Mesendoderm (in vitro differentiated cells): ENCODE data around the gene MMP14.

Experiments
- DNase-seq: peaks from one replicate; pipeline ENCODE4 v3.0.0; 2013
- H2AK5ac ChIP-seq: 2 replicates; pipeline ENCODE4 v1.6.1; 2013; ENCODE audit warnings: low read length, inconsistent platforms
- H2BK120ac ChIP-seq: 2 replicates; pipeline ENCODE4 v1.6.1; 2013; ENCODE audit warnings: low read depth, mild to moderate bottlenecking, low read length, moderate library complexity, mixed read lengths
- H2BK15ac ChIP-seq: replicated peaks from 2 replicates; pipeline ENCODE4 v1.6.1; 2013; ENCODE audit warnings: low read depth, mild to moderate bottlenecking, moderate library complexity
- H2BK5ac ChIP-seq: 2 replicates; pipeline ENCODE4 v1.6.1; 2013; ENCODE audit warnings: low read length, inconsistent platforms
- H3K18ac ChIP-seq: 2 replicates; pipeline ENCODE4 v1.6.1; 2013; ENCODE audit warnings: mild to moderate bottlenecking, low read length, mixed read lengths
- H3K23ac ChIP-seq: one replicate; pipeline ENCODE4 v1.6.1; 2013; ENCODE audit warnings: low read length
- H3K27ac ChIP-seq: 2 replicates; pipeline ENCODE4 v1.5.1; 2013; ENCODE audit warnings: low read depth, mild to moderate bottlenecking, inconsistent platforms, low read length, moderate library complexity
- H3K27me3 ChIP-seq: 2 replicates; pipeline ENCODE4 v1.6.1; 2013; ENCODE audit warnings: low read length, control low read depth, mild to moderate bottlenecking, inconsistent platforms; ENCODE audit not compliant: insufficient read depth, poor library complexity
- H3K36me3 ChIP-seq: 2 replicates; pipeline ENCODE4 v1.6.1; 2013; ENCODE audit warnings: low read length, inconsistent platforms; ENCODE audit not compliant: control insufficient read depth, insufficient read depth
- H3K4ac ChIP-seq: one replicate; pipeline ENCODE4 v1.6.1; 2013; ENCODE audit warnings: low read depth, mild to moderate bottlenecking, low read length, moderate library complexity
- H3K4me1 ChIP-seq: 2 replicates; pipeline ENCODE4 v1.6.1; 2013; ENCODE audit warnings: low read depth, low read length, inconsistent platforms; ENCODE audit not compliant: control insufficient read depth
- H3K4me2 ChIP-seq: 2 replicates; pipeline ENCODE4 v1.6.1; 2013; ENCODE audit warnings: low read length
- H3K4me3 ChIP-seq: 2 replicates; pipeline ENCODE4 v1.5.1; 2013; ENCODE audit warnings: mild to moderate bottlenecking, low read length
- H3K56ac ChIP-seq: one replicate; pipeline ENCODE4 v1.6.1; 2013; ENCODE audit warnings: low read length
- H3K79me1 ChIP-seq: 2 replicates; pipeline ENCODE4 v1.6.1; 2013; ENCODE audit warnings: low read length, inconsistent platforms
- H3K79me2 ChIP-seq: 2 replicates; pipeline ENCODE4 v1.6.1; 2013; ENCODE audit warnings: mild to moderate bottlenecking, low read length; ENCODE audit not compliant: control insufficient read depth, insufficient read depth
- H3K9ac ChIP-seq: 2 replicates; pipeline ENCODE4 v1.6.1; 2013; ENCODE audit warnings: low read length, inconsistent platforms
- H4K5ac ChIP-seq: one replicate; pipeline ENCODE4 v1.6.1; 2013; ENCODE audit warnings: low read length
- H4K8ac ChIP-seq: one replicate; pipeline ENCODE4 v1.6.1; 2013; ENCODE audit warnings: low read depth, mild to moderate bottlenecking, control low read depth, low read length, moderate library complexity
- WGBS: extraction: QIAGEN DNeasy Blood & Tissue Kit; methylation state at CpG from one replicate; pipeline ENCODE4 v1.1.7; 2013; ENCODE audit warnings: low lambda C conversion rate, missing lambda C conversion rate; ENCODE audit not compliant: insufficient coverage; ENCODE audit errors: extremely low coverage; 5-methylcytosine and 5-hydroxymethylcytosine counted together

Gene MMP14

DNA sequence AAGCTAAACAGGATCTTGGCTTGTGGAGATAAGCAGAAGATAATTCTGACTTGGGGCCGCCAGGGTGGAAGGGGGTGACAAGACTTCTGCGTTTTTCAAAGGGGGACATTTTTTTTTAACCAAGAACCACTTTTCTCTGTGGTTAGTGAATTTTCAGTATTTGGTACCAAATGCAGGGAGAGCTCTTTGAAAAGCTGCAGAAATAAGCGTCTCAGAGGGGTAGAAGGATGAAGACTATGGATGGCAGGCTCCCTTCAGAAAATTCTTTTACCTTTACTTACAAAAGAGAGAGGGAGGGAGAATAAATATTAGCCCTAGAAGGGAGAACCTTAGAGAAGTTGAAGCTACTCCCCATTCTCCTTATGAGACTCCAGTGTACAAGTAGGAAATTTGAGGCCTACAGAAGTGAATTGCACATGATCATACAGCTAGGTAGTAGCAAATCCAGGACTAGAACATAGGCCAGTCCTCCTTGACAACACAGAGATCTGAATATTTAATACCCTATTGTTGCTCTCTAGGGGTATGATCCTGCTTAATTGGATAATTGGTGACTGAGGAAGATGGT is 5.9 kb upstream of the MMP14 start:
- H2BK120ac ChIP-seq: peak overlapping the region; percentile 18
- H3K4me1 ChIP-seq: no peaks in the 10 kb centered on the region
- H3K9ac ChIP-seq: peak overlapping the region; percentile 96
- H2BK15ac ChIP-seq: no peak overlapping the region
- H3K56ac ChIP-seq: peak overlapping the region; percentile 97
- H3K27ac ChIP-seq: peak overlapping the region; percentile 83
- H2AK5ac ChIP-seq: no peak overlapping the region
- WGBS: no CpG with 5 or more reads among the region's 3 CpGs
- H2BK5ac ChIP-seq: no peak overlapping the region
- no peak overlapping the region for H3K18ac ChIP-seq
- H3K4me2 ChIP-seq: peak overlapping the region; percentile 71
- no peaks in the 10 kb centered on the region for H3K36me3 ChIP-seq
- H3K4ac ChIP-seq: peak overlapping the region; percentile 88
- H3K27me3 ChIP-seq: no peaks in the 10 kb centered on the region
- H3K79me1 ChIP-seq: peaks cover 2% of the 10 kb centered on the region
- H4K5ac ChIP-seq: no peak overlapping the region
- no peak overlapping the region for H4K8ac ChIP-seq
- DNase-seq: no peak
- H3K4me3 ChIP-seq: peak overlapping the region; percentile 98
- peaks cover 10% of the 10 kb centered on the region for H3K79me2 ChIP-seq
- H3K23ac ChIP-seq: no peak overlapping the region

DNA sequence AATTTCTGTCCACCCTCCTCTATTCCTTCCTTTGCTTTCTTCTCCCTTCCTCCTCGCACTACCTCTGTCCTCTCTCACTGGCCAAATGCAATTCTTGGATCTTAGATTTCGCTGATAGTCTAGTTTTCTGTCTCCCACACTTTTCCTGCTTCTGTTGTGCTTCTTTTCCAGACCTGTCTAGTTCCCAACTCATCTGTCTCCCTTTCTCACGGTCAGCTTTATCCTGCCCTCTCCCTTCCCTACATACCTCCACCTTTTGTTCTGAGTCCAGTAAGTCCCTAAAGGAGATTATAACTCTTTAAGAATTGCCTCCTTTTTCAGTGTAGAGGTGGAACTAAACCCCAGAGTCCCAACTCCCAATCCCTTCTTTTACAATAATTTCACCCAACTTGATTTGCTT is 880 bp upstream of the MMP14 start:
- H3K4ac ChIP-seq: no peak overlapping the region
- no peaks in the 10 kb centered on the region for H3K36me3 ChIP-seq
- H3K4me1 ChIP-seq: peaks cover 12% of the 10 kb centered on the region
- H2BK5ac ChIP-seq: no peak overlapping the region
- H4K5ac ChIP-seq: no peak overlapping the region
- peak overlapping the region; percentile 99 for H3K9ac ChIP-seq
- H3K4me3 ChIP-seq: no peak overlapping the region
- H2BK15ac ChIP-seq: no peak overlapping the region
- H3K27ac ChIP-seq: peak overlapping the region; percentile 92
- peaks cover 14% of the 10 kb centered on the region for H3K79me1 ChIP-seq
- H3K23ac ChIP-seq: no peak overlapping the region
- no peak overlapping the region for H3K18ac ChIP-seq
- WGBS: no CpG with 5 or more reads among the region's 3 CpGs
- peaks cover 35% of the 10 kb centered on the region for H3K79me2 ChIP-seq
- DNase-seq: no peak
- H3K4me2 ChIP-seq: no peak overlapping the region
- H2BK120ac ChIP-seq: no peak overlapping the region
- no peaks in the 10 kb centered on the region for H3K27me3 ChIP-seq
- peak overlapping the region; percentile 98 for H3K56ac ChIP-seq
- no peak overlapping the region for H2AK5ac ChIP-seq
- H4K8ac ChIP-seq: no peak overlapping the region

DNA sequence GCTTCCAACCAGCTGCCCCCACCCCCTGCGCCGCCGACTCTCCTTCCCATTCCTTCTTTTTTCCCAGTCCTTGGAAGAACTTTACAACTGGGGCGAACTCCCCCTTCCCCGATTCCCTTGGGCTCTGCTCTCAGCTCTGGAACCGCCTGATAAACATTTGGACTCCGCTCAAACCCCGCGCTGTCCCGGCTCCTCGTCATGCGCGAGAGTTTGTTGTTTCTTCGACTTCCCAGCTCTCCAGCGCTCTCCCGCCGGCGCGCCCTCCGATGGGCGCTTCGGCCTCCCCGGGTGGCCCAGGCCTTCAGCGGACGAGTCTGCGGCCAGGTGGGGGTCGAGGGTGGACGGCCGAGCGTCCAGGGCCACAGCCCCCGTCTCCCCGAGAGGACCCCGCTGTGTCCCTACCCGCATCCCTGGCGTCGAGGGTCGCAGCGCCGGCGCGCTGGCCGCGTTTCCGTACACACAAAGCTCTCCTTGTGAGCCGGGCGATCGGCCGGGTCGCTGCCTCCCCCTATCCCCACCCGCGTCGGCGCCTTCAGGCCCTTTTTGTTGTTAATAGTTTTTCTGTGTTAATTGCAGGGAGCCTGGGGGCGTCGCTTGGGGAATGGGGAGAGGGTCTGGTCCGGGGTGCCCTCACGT is 847 bp downstream of the MMP14 start:
- Histone ChIP-seq H3K79me1 (peaks cover 19% of the 10 kb centered on the region), H3K9ac (peak overlapping the region; percentile 99), H3K4me3 (peak overlapping the region; percentile 86), H3K4ac (peak overlapping the region; percentile 88), H3K18ac (peak overlapping the region; percentile 84), H3K27ac (peak overlapping the region; percentile 92), H3K4me2 (peak overlapping the region; percentile 95), H2BK120ac (peak overlapping the region; percentile 47), H4K5ac (no peak overlapping the region), H3K36me3 (peaks cover 10% of the 10 kb centered on the region), H3K4me1 (peaks cover 12% of the 10 kb centered on the region), H2BK5ac (peak overlapping the region; percentile 16), H3K79me2 (peaks cover 33% of the 10 kb centered on the region), H2BK15ac (no peak overlapping the region), H3K56ac (peak overlapping the region; percentile 98), H2AK5ac (no peak overlapping the region), H3K27me3 (no peaks in the 10 kb centered on the region), H3K23ac (peak overlapping the region; percentile 100), H4K8ac (peak overlapping the region; percentile 65)
- peak; percentile 67 for DNase-seq
- no CpG with 5 or more reads among the region's 57 CpGs for WGBS

DNA sequence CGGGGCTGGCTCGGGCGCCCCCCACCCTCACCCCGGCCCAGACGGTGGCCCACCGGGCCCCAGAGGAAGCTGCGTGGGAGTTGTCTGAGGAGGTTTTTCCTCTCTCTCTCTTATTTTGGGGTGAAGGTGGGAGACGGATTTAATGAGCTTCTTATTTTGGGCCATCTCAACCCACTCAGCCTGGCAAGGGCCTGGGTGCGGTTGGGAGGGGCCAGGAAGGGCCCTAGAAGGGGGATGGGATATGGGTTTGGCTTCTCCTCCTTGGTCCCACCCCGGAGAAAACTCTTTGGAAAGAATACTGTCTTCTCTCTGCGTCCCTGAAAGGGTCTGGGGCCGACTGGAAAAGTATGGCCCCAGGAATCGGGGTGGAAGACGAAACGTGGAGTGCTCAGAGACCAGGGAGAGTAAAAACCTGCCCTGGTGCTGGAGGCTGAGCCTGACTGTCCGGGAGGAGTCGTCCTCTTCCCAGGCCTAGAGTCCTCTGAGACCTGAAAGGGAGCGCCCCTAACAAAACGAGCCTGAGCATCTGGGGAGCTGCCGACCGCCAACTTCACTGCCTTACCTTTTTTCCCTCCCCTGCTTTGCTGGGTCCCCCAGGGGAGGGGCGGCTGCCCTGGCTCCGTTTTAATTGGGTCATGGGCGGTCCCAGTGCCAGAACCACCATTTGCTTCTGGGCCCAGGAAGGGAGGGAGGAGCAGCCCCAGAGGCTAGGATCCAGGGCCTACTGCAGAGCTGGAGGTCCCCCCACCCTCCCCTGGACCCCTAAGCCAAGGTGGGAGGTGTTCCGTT is 1.6 kb downstream of the MMP14 start:
- H3K18ac ChIP-seq: peak overlapping the region; percentile 84
- peaks cover 33% of the 10 kb centered on the region for H3K79me2 ChIP-seq
- no peak overlapping the region for H2BK15ac ChIP-seq
- peak overlapping the region; percentile 99 for H3K9ac ChIP-seq
- H4K5ac ChIP-seq: no peak overlapping the region
- peak overlapping the region; percentile 55 for H2BK5ac ChIP-seq
- H3K27me3 ChIP-seq: no peaks in the 10 kb centered on the region
- H2AK5ac ChIP-seq: peak overlapping the region; percentile 3
- peak overlapping the region; percentile 86 for H3K4me3 ChIP-seq
- H4K8ac ChIP-seq: peak overlapping the region; percentile 65
- peaks cover 17% of the 10 kb centered on the region for H3K36me3 ChIP-seq
- H3K56ac ChIP-seq: peak overlapping the region; percentile 98
- H3K23ac ChIP-seq: no peak overlapping the region
- peaks cover 12% of the 10 kb centered on the region for H3K4me1 ChIP-seq
- H3K79me1 ChIP-seq: peaks cover 23% of the 10 kb centered on the region
- H3K4me2 ChIP-seq: peak overlapping the region; percentile 95
- no CpG with 5 or more reads among the region's 25 CpGs for WGBS
- H2BK120ac ChIP-seq: peak overlapping the region; percentile 47
- H3K27ac ChIP-seq: peak overlapping the region; percentile 92
- DNase-seq: peak; percentile 70
- peak overlapping the region; percentile 88 for H3K4ac ChIP-seq

DNA sequence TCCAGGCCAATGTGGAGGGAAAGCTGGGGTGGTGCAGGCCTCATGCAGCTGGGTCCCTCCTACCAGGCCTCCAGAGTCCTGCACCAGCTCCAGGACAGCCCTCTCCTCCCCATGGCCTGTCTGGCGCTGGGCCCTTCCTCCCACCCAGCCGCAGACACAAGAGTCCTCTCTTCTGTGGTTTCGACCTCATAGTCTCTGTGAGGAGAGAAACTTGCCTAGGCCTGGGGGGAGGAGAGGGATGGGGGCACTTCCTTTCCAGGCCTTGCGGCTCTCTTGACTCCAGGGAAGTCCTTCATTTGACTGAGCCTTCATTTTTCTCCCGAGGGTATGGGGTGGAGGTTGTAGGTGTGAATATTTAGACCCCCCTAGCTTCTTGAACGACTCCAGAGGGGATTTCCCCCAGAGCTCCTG is 2.3 kb downstream of the MMP14 start:
- H3K18ac ChIP-seq: peak overlapping the region; percentile 84
- peak overlapping the region; percentile 99 for H3K9ac ChIP-seq
- peak overlapping the region; percentile 95 for H3K4me2 ChIP-seq
- peaks cover 33% of the 10 kb centered on the region for H3K79me2 ChIP-seq
- WGBS: no CpG with 5 or more reads among the region's 6 CpGs
- peak overlapping the region; percentile 98 for H3K56ac ChIP-seq
- peaks cover 12% of the 10 kb centered on the region for H3K4me1 ChIP-seq
- H3K23ac ChIP-seq: no peak overlapping the region
- no peak overlapping the region for H2BK120ac ChIP-seq
- no peaks in the 10 kb centered on the region for H3K27me3 ChIP-seq
- peak; percentile 49 for DNase-seq
- H3K79me1 ChIP-seq: peaks cover 23% of the 10 kb centered on the region
- H3K4me3 ChIP-seq: peak overlapping the region; percentile 86
- H3K4ac ChIP-seq: peak overlapping the region; percentile 88
- H3K36me3 ChIP-seq: peaks cover 22% of the 10 kb centered on the region
- H4K8ac ChIP-seq: no peak overlapping the region
- peak overlapping the region; percentile 92 for H3K27ac ChIP-seq
- H2AK5ac ChIP-seq: peak overlapping the region; percentile 29
- no peak overlapping the region for H2BK15ac ChIP-seq
- peak overlapping the region; percentile 37 for H2BK5ac ChIP-seq
- no peak overlapping the region for H4K5ac ChIP-seq
